Activated naive CD8-positive, alpha-beta T cell (primary cell): ENCODE measurements around the gene BMP6.
"Not testable (repeated sequence)": the region's sequence is repeated elsewhere in the genome, so short reads cannot be mapped to it uniquely, and the experiment has no call there.

ENCODE experiments used
- H3K27ac Mint-ChIP-seq: one replicate; pipeline ENCODE4 v1.8.0; 2021; ENCODE audit warnings: mixed read lengths
- H3K27me3 Mint-ChIP-seq: one replicate; pipeline ENCODE4 v1.8.0; 2021; ENCODE audit warnings: mixed read lengths
- H3K36me3 Mint-ChIP-seq: one replicate; pipeline ENCODE4 v1.8.0; 2021; ENCODE audit warnings: mixed read lengths
- H3K4me1 Mint-ChIP-seq: one replicate; pipeline ENCODE4 v1.8.0; 2021; ENCODE audit warnings: low read depth, mixed read lengths
- H3K4me3 Mint-ChIP-seq: one replicate; pipeline ENCODE4 v1.8.0; 2021; ENCODE audit warnings: mild to moderate bottlenecking, mixed read lengths
- H3K9me3 Mint-ChIP-seq: one replicate; pipeline ENCODE4 v1.8.0; 2021; ENCODE audit warnings: low read depth, mixed read lengths

BMP6 gene

GRCh38 chr6:7811441-7811840 lies 85.5 kb downstream of the BMP6 start:
- no peaks in the 10 kb centered on the region for H3K9me3 Mint-ChIP-seq
- no peak overlapping the region for H3K27ac Mint-ChIP-seq
- H3K4me1 Mint-ChIP-seq = no peaks in the 10 kb centered on the region
- H3K4me3 Mint-ChIP-seq = no peak overlapping the region
- peaks cover 10% of the 10 kb centered on the region for H3K27me3 Mint-ChIP-seq
- no peaks in the 10 kb centered on the region for H3K36me3 Mint-ChIP-seq

DNA sequence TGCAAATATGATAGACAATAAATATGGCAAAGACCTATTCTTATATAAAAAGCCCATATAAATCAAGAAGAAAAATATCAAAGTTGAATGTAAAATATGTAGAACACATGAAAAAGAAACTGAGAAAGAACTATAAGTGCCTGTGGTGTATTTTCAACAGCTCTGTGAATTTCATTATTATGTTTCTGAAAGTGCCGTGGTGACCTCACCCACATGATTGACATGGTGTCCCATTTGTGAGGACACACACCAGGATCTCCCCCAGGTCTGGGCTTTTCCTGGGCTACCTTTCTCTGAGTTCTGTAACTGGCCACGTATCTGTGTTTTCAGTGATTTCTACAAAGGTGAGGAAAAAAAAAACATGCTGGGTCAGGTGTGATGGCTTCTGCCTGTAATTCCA lies 86.7 kb downstream of the BMP6 start:
- Mint-ChIP-seq H3K9me3 (peaks cover 6% of the 10 kb centered on the region), H3K4me1 (no peaks in the 10 kb centered on the region), H3K27me3 (peaks cover 8% of the 10 kb centered on the region), H3K27ac (no peak overlapping the region), H3K36me3 (no peaks in the 10 kb centered on the region), H3K4me3 (no peak overlapping the region)

DNA sequence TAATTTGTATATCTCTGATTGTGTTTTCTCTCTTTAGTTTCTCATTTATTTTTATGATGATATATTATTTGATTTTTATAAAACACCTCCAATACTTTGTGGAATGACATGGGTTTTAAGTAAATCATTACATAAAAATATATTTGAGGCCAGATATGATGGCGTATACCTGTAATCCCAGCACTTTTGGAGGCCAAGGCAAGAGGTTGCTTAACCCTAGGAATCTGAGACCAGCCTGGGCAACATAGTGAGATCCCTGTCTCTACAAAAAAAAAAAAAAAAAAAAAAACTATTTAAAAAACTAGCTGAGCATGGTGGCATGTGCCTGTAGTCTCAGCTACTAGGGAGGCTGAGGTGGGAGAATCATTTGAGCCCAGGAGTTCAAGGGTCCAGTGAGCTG lies 87.3 kb downstream of the BMP6 start:
- peaks cover 6% of the 10 kb centered on the region for H3K9me3 Mint-ChIP-seq
- H3K4me1 Mint-ChIP-seq = no peaks in the 10 kb centered on the region
- H3K27me3 Mint-ChIP-seq = peaks cover 8% of the 10 kb centered on the region
- H3K27ac Mint-ChIP-seq = no peak overlapping the region
- no peak overlapping the region for H3K4me3 Mint-ChIP-seq
- H3K36me3 Mint-ChIP-seq = no peaks in the 10 kb centered on the region

DNA sequence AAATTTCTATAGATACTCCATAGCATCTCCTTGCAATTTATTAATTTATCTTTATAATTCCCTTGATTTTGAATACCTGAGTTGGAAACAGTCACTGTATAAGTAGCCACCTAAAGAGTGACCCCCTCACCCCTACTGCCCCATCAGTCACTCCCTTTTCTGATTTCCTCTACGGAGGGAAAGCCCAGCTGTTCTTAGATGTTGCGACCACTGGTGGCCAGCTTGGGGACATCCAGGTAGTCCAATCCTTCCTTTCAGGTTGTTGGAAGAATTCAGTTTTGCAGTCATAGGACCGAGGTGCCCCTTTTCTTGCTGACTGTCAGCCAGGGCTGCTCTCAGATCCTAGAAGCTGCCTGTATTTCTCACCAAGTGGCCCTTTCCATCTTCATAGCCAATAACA lies 87.8 kb downstream of the BMP6 start:
- peaks cover 8% of the 10 kb centered on the region for H3K27me3 Mint-ChIP-seq
- peaks cover 6% of the 10 kb centered on the region for H3K9me3 Mint-ChIP-seq
- no peaks in the 10 kb centered on the region for H3K36me3 Mint-ChIP-seq
- no peak overlapping the region for H3K4me3 Mint-ChIP-seq
- H3K27ac Mint-ChIP-seq = no peak overlapping the region
- no peaks in the 10 kb centered on the region for H3K4me1 Mint-ChIP-seq

DNA sequence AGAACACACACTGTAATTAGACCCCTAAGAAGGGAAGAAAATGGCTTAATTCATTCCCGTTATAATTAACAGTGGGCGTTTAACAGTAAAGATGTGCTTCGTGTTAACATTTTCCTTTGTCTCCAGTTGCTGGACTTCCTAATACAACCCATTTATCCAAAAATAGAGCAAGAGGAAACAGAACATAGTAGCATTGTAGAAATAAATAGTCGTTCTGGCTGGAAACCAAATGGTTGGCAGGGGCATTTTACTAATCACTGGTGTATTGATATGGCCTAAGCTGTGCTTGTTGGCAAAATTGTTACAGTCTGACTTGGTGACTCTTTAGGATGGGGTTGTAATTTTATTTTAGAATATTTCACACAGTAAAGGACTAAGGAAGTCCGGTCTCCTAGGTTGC lies 89.8 kb downstream of the BMP6 start:
- Mint-ChIP-seq H3K9me3 (peaks cover 6% of the 10 kb centered on the region), H3K36me3 (no peaks in the 10 kb centered on the region), H3K27me3 (peaks cover 8% of the 10 kb centered on the region), H3K27ac (no peak overlapping the region), H3K4me1 (no peaks in the 10 kb centered on the region), H3K4me3 (no peak overlapping the region)

GRCh38 chr6:7817184-7817583 lies 91.3 kb downstream of the BMP6 start:
- not testable (repeated sequence) for H3K4me3 Mint-ChIP-seq, H3K36me3 Mint-ChIP-seq, H3K9me3 Mint-ChIP-seq, H3K27ac Mint-ChIP-seq, H3K27me3 Mint-ChIP-seq, H3K4me1 Mint-ChIP-seq

DNA sequence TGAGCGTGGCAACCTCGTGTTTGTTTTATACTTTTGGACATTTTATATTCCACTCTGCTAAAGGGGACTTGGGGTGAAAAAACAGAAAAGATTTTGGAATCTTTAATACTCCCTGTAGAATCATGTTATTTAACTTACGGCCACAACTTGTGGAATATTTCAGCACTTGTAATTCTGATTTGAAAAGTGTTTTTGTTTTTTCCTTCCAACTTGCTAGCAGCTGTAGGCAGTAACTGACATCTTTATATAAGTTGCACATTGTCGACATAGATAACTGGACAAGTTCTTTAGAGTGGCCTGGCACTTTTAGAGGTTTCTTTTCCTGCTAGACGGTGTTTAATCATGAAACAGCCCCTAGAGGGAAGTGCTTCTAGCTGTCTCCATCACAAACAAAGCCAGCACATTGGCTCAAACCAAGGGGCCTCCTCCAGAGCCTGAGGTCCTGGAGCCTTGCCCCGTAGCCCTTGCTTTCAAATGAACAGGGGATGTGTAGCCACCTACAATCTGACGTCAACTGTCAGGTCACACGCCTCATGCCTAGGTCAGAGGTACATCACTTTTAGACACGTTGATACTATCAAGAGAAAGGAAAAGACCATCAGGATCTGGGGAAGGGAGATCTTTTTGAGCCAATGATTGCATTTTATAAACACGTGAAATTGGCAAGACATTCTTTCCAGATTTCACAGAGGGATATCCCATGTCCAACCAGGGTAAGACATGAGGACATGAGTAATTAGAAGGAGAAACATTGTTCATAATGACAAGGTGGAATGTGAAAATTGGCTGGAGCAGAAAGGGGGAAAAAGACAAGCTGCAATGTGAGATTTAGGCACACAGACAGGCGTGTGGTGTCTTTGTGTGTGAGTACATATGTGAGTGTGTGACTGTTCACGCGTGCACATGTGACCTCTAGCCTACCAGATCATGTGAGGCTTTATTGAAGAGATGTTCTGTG lies 92.6 kb downstream of the BMP6 start:
- Mint-ChIP-seq H3K9me3 (peaks cover 6% of the 10 kb centered on the region), H3K36me3 (no peaks in the 10 kb centered on the region), H3K27me3 (peaks cover 10% of the 10 kb centered on the region), H3K27ac (no peak overlapping the region), H3K4me3 (no peak overlapping the region), H3K4me1 (no peaks in the 10 kb centered on the region)

DNA sequence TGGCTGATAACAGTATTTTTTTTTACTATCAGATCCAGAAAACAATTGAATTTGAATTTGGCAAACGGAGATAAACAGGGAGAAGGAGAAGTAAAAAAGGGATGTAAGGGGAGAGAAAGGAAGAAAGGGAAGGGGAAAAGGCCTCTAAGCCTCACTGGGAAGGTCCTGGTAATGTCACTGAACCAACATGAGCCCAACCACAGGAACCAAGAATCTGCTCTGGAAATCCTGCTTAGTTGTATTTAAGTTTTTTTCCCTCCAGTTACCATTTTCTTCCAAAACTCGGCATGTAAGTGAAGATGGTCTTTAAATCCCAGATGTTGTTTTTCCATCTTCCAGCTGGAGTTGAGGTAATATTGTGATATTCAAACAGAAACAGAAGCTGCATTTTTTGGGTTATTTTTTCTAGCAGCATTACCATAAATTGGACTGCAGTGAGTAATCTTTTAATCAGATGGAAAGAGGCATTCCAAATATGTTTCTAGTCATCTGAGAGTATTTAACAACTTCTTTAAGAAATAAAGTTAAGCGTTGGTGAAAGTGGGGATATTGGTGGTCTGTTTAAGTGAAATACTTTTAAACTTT lies 93.6 kb downstream of the BMP6 start:
- Mint-ChIP-seq H3K27me3 (peaks cover 5% of the 10 kb centered on the region), H3K36me3 (no peaks in the 10 kb centered on the region), H3K27ac (no peak overlapping the region), H3K9me3 (peaks cover 6% of the 10 kb centered on the region), H3K4me1 (no peaks in the 10 kb centered on the region), H3K4me3 (no peak overlapping the region)

DNA sequence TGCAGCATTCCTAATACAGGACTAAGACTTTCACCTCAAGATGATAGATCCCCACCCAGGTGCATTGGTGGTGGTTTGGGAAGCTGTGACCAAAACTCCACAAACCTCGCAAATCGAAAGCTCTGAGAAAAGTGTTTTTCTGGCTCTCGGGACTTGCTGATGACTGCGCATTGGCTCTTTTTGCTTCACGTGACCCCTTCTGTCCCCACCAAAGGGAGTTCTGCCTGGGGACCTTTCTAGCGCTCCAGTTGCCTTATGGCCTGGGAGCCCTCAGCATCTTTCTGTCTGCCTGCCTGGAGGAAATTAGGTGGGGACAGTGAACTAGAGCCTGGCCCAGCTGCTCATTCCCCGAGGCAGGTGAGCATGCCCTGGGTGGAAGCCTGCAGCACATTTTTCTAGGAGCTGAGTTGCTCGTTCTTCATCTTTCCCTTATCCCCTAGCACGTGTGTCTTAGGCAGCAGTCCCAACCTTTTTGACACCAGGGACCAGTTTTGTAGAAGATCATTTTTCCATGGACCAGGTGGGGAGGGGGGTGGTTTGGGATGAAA lies 94.5 kb downstream of the BMP6 start:
- Mint-ChIP-seq H3K27me3 (peaks cover 7% of the 10 kb centered on the region), H3K4me3 (no peak overlapping the region), H3K4me1 (no peaks in the 10 kb centered on the region), H3K9me3 (peaks cover 6% of the 10 kb centered on the region), H3K36me3 (no peaks in the 10 kb centered on the region), H3K27ac (no peak overlapping the region)

DNA sequence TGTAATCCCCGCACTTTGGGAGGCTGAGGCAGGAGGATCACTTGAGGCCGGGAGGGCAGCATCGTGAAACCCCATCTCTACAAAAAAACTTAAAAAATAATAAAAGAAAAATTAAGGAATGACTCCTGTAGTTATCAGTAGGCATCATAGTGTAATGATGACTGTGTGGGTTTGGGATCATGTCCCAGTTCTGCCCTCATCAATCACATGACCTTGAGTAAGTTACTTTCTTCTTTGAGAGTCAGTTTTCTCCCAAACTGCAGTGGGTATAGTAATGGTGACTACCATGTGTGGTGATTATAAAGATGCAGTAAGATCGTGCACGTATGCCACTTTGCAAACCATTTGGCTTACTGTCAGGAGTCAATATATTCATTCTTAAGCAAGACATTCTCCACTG lies 95.5 kb downstream of the BMP6 start:
- peaks cover 6% of the 10 kb centered on the region for H3K9me3 Mint-ChIP-seq
- peaks cover 7% of the 10 kb centered on the region for H3K27me3 Mint-ChIP-seq
- H3K36me3 Mint-ChIP-seq = no peaks in the 10 kb centered on the region
- no peak overlapping the region for H3K4me3 Mint-ChIP-seq
- no peak overlapping the region for H3K27ac Mint-ChIP-seq
- H3K4me1 Mint-ChIP-seq = no peaks in the 10 kb centered on the region

DNA sequence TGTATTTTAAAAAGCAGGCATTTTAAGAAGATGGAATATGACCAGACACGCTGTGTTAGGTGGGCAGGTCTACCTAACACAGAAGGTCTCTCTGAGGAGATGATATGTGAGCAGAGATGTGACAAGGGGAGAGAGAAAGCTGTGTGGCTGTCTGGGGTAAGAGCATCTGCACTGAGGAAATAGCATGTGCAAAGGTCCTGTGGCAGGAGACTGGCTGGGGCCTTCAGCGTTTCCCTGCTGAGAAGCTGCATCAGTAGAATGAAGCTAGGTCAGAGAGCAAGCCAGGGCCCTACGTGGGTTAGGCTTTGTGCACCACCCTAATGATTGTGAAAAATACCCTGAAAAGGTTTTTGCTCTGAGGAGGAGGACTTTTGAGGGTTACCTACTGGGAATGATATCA lies 97.7 kb downstream of the BMP6 start:
- Mint-ChIP-seq H3K27ac (no peak overlapping the region), H3K9me3 (no peaks in the 10 kb centered on the region), H3K4me1 (no peaks in the 10 kb centered on the region)

DNA sequence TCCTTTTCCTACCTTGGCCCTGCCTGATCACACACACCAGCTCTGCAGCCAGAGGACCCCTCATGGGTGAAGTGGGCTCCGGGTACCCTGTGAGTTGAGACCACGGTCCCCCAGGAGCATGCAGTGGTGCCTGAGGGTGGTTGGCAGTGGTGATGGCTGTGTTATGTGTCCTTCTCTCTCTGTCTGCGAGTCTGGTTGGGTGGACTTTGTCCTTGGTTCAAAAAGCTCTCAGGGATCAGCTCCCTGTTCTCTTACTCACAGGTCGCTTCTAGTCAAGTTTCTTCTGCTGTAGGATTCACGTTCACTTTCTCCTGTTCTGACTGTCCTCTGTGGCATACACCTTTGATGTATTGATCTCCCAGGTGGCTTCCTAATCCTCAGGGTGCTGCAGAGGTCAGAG lies 100.1 kb downstream of the BMP6 start:
- Mint-ChIP-seq H3K9me3 (no peaks in the 10 kb centered on the region), H3K36me3 (no peaks in the 10 kb centered on the region), H3K27me3 (peaks cover 9% of the 10 kb centered on the region), H3K4me3 (no peak overlapping the region), H3K27ac (no peak overlapping the region), H3K4me1 (no peaks in the 10 kb centered on the region)

More for the DNA sequence above, 97.7 kb downstream of the BMP6 start:
- Mint-ChIP-seq H3K4me3 (no peak overlapping the region), H3K36me3 (no peaks in the 10 kb centered on the region), H3K27me3 (peaks cover 4% of the 10 kb centered on the region)

GRCh38 chr6:7827142-7827541 lies 101.2 kb downstream of the BMP6 start:
- H3K36me3 Mint-ChIP-seq = no peaks in the 10 kb centered on the region
- no peak overlapping the region for H3K27ac Mint-ChIP-seq
- H3K4me3 Mint-ChIP-seq = no peak overlapping the region
- H3K27me3 Mint-ChIP-seq = peaks cover 11% of the 10 kb centered on the region
- no peaks in the 10 kb centered on the region for H3K9me3 Mint-ChIP-seq
- H3K4me1 Mint-ChIP-seq = no peaks in the 10 kb centered on the region

DNA sequence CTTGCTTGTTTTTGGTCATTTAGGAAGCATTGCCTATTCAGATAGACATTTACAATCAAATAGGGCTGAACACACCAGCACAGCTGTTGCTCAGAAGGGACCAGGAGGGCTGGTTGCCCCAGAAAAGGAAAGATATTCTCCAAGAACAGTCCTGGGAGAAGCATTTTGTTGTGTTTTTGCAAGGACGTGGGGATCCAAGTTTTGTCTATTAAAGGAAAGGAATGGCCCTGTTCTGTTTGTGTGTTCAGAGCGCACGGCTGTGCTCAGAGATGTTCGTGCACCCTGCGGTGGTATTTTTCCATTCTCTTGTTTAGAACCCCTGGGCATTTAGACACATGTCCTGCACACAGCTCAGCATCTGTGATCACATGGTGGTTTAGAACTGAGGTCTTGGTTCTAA lies 102.2 kb downstream of the BMP6 start:
- Mint-ChIP-seq H3K9me3 (no peaks in the 10 kb centered on the region), H3K36me3 (no peaks in the 10 kb centered on the region), H3K4me3 (no peak overlapping the region), H3K27me3 (peaks cover 14% of the 10 kb centered on the region), H3K4me1 (no peaks in the 10 kb centered on the region), H3K27ac (no peak overlapping the region)

DNA sequence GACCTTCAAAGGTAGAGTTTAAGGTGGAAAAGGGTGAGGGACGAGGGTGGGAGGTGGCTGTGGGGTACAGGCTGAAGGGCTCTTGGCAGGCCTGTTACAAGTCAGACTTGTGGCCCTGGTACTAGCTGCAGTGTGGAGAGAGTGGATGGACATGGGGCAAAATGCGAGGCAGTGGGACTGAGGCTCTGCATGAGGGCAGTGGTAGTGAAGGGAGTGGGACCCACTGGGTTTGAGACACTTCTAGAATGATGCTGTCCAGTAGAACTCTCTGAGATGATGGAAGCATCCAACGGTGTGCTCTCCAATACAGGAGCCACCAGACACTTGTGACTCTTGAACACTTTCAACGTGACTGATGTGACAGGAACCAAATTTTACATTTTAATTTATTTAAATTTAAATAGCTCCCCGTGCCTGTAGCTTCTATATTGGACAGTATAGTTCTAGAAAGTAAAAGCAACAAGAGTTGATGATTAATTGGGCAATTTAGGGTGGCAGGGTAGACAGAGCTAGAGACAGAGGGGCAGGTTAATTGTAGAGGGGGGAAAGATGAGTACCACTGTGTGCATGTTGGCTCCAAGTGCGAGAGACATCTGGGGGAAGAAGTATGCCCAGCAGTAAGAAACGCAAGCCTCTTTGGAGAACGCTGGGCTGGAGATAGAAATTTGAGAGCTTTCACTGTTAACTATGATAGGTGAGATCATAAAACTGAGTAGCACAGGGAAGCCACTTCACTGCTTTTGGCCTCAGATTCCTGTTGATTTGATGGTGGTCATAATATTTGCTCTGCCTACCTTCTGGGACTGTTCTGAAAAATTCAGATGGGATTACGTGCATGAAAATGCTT lies 107.2 kb downstream of the BMP6 start:
- Mint-ChIP-seq H3K4me3 (no peak overlapping the region), H3K36me3 (no peaks in the 10 kb centered on the region), H3K9me3 (no peaks in the 10 kb centered on the region), H3K27me3 (peaks cover 12% of the 10 kb centered on the region), H3K27ac (no peak overlapping the region), H3K4me1 (no peaks in the 10 kb centered on the region)
